Astrocyte of the cerebellum (primary cell): ENCODE results near the gene KCNK2.

Experiments used
- DNase-seq: peaks from one replicate; pipeline ENCODE4 v3.0.0-alpha.2; 2011; ENCODE audit warnings: low read depth
- H3K4me3 ChIP-seq: 2 replicates; pipeline ENCODE4 v1.5.1; 2011; ENCODE audit warnings: mild to moderate bottlenecking, low read depth, low read length, moderate library complexity
- in situ Hi-C: cut with HindIII; loops from 2 replicates; pipeline ENCODE4 v1.10.0; 2017; ENCODE audit warnings: low sequenced_read_pairs
- TF ChIP-seq, protein P1 (sequence below): IDR thresholded peaks from 2 replicates; pipeline ENCODE4 v1.5.1; 2012; ENCODE audit warnings: low read length, low read depth, moderate library complexity, mild to moderate bottlenecking; ENCODE audit errors: missing control alignments

KCNK2 gene

DNA sequence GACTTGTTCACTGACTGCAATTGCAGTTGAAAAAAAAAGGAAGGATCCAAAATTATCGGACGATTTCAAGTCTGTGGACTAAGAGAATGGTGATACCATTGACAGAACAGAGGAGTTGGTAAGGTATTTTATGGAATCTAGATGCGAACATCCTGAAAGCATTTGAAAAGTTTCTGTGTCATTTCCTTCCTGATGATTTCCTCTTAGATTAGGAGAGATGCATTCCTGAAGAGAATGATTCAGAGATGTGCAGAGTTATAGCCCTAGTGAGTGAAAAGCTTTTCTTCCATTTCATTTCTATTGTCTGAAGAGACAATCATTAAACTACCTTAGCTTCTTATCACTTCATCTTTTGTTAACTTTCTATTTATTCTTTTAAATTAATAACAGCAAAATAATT, 200.0 kb downstream of the KCNK2 start:
- in situ Hi-C loops = no loop called here
- H3K4me3 ChIP-seq = no peak overlapping the region
- TF ChIP-seq, protein P1, sequence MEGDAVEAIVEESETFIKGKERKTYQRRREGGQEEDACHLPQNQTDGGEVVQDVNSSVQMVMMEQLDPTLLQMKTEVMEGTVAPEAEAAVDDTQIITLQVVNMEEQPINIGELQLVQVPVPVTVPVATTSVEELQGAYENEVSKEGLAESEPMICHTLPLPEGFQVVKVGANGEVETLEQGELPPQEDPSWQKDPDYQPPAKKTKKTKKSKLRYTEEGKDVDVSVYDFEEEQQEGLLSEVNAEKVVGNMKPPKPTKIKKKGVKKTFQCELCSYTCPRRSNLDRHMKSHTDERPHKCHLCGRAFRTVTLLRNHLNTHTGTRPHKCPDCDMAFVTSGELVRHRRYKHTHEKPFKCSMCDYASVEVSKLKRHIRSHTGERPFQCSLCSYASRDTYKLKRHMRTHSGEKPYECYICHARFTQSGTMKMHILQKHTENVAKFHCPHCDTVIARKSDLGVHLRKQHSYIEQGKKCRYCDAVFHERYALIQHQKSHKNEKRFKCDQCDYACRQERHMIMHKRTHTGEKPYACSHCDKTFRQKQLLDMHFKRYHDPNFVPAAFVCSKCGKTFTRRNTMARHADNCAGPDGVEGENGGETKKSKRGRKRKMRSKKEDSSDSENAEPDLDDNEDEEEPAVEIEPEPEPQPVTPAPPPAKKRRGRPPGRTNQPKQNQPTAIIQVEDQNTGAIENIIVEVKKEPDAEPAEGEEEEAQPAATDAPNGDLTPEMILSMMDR = no peak
- DNase-seq = no peak

DNA sequence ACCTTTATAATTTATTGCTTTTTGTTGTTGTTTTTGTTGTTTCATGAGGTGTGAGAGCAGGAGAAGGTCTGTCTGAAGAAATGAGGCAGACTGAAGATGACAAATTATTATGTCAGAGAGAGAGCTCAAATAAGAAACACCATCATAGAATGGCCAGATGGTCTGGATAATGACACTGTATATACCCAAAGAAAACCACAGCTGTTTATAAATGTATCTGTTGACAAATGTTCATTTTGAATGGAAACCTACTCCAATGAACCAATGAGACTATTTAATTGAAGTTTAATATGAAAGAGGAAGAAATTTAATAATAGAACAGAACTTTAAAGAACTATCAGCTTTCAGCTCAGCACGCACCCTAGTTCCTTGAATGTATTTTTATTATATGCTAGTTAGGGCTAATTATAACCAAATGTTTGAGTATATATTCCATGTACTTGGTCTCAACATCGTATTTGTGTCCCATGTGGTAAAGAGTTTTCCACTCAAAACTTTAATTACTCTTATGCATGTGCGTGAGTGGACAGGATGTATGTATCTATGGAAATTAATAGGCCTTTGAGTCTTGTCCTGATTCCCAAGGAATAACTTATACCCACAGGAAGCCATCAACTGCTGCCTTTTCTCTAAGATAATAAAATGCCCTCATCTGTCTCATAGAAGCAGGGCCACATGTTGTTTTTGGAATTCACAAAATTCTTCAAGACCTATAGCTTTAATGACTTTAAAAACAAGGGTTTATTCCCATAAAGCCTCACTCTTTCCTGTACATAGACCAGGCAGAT, 202.7 kb downstream of the KCNK2 start:
- TF ChIP-seq, protein P1 = no peak
- H3K4me3 ChIP-seq = no peak overlapping the region
- no peak for DNase-seq
- in situ Hi-C loops = no loop called here
